ENCODE results near the gene ZNF587. TPM values are rescaled to one million over a fixed set of nuclear protein-coding genes. Genes with fewer than 3 reads are reported as not detected.
"Not testable (repeated sequence)": the region's sequence is repeated elsewhere in the genome, so short reads cannot be mapped to it uniquely, and the experiment has no call there.

ZNF587 gene
- total RNA-seq, 1 donor from 2014 or later, result 65.0 TPM

GRCh38 chr19:57850553-57851017 is 926 bp downstream of the ZNF587 start:
- Mint-ChIP-seq H3K27ac (ENCODE audit: unreplicated experiment) (peak overlapping the region; percentile 99), H3K4me3 (ENCODE audit: unreplicated experiment) (peak overlapping the region; percentile 98), H3K9me3 (ENCODE audit: unreplicated experiment) (peaks cover 16% of the 10 kb centered on the region), H3K36me3 (ENCODE audit: unreplicated experiment) (peaks cover 9% of the 10 kb centered on the region), H3K4me1 (ENCODE audit: low read depth, unreplicated experiment) (peaks cover 13% of the 10 kb centered on the region), H3K27me3 (ENCODE audit: unreplicated experiment) (peaks cover 8% of the 10 kb centered on the region)
- TF ChIP-seq CTCF (IDR thresholded peaks at IDR 0.05; ENCODE audit: partially characterized antibody, unreplicated experiment), result no peak
- DNase-seq, result peak; percentile 35

GRCh38 chr19:57851812-57852603 is 2.3 kb downstream of the ZNF587 start:
- not testable (repeated sequence) for H3K27me3 Mint-ChIP-seq (ENCODE audit: unreplicated experiment); DNase-seq; H3K36me3 Mint-ChIP-seq (ENCODE audit: unreplicated experiment)
- H3K4me1 Mint-ChIP-seq (ENCODE audit: low read depth, unreplicated experiment), result peaks cover 13% of the 10 kb centered on the region
- peak overlapping the region; percentile 98 for H3K4me3 Mint-ChIP-seq (ENCODE audit: unreplicated experiment)
- H3K27ac Mint-ChIP-seq (ENCODE audit: unreplicated experiment), result peak overlapping the region; percentile 99
- peaks cover 16% of the 10 kb centered on the region for H3K9me3 Mint-ChIP-seq (ENCODE audit: unreplicated experiment)

- not testable (repeated sequence) for H3K36me3 Mint-ChIP-seq (ENCODE audit: unreplicated experiment); H3K27me3 Mint-ChIP-seq (ENCODE audit: unreplicated experiment); H3K27ac Mint-ChIP-seq (ENCODE audit: unreplicated experiment); H3K4me3 Mint-ChIP-seq (ENCODE audit: unreplicated experiment); DNase-seq
- H3K9me3 Mint-ChIP-seq (ENCODE audit: unreplicated experiment), result peaks cover 14% of the 10 kb centered on the region
- H3K4me1 Mint-ChIP-seq (ENCODE audit: low read depth, unreplicated experiment), result peaks cover 13% of the 10 kb centered on the region
Measured at GRCh38 chr19:57854117-57854516, 4.5 kb downstream of the ZNF587 start.

GRCh38 chr19:57862351-57862750 is 12.7 kb downstream of the ZNF587 start:
- H3K27me3 Mint-ChIP-seq (ENCODE audit: unreplicated experiment); H3K36me3 Mint-ChIP-seq (ENCODE audit: unreplicated experiment); DNase-seq: not testable (repeated sequence)

GRCh38 chr19:57867868-57868492 is 18.3 kb downstream of the ZNF587 start:
- Mint-ChIP-seq H3K27me3 (ENCODE audit: unreplicated experiment) (peaks cover 2% of the 10 kb centered on the region), H3K9me3 (ENCODE audit: unreplicated experiment) (no peaks in the 10 kb centered on the region)

More at GRCh38 chr19:57862351-57862750, 12.7 kb downstream of the ZNF587 start:
- not testable (repeated sequence) for H3K4me3 Mint-ChIP-seq (ENCODE audit: unreplicated experiment); H3K27ac Mint-ChIP-seq (ENCODE audit: unreplicated experiment); H3K4me1 Mint-ChIP-seq (ENCODE audit: low read depth, unreplicated experiment); H3K9me3 Mint-ChIP-seq (ENCODE audit: unreplicated experiment)

GRCh38 chr19:57869655-57870054 is 20.0 kb downstream of the ZNF587 start:
- DNase-seq; H3K27me3 Mint-ChIP-seq (ENCODE audit: unreplicated experiment); H3K4me3 Mint-ChIP-seq (ENCODE audit: unreplicated experiment); H3K27ac Mint-ChIP-seq (ENCODE audit: unreplicated experiment); H3K4me1 Mint-ChIP-seq (ENCODE audit: low read depth, unreplicated experiment): not testable (repeated sequence)
- Mint-ChIP-seq H3K36me3 (ENCODE audit: unreplicated experiment) (peaks cover 21% of the 10 kb centered on the region), H3K9me3 (ENCODE audit: unreplicated experiment) (peaks cover 12% of the 10 kb centered on the region)

More at GRCh38 chr19:57867868-57868492, 18.3 kb downstream of the ZNF587 start:
- peaks cover 5% of the 10 kb centered on the region for H3K36me3 Mint-ChIP-seq (ENCODE audit: unreplicated experiment)
- TF ChIP-seq CTCF (IDR thresholded peaks at IDR 0.05; ENCODE audit: partially characterized antibody, unreplicated experiment), result no peak
- no peak for DNase-seq
- H3K27ac Mint-ChIP-seq (ENCODE audit: unreplicated experiment), result no peak overlapping the region
- no peak overlapping the region for H3K4me3 Mint-ChIP-seq (ENCODE audit: unreplicated experiment)
- H3K4me1 Mint-ChIP-seq (ENCODE audit: low read depth, unreplicated experiment), result no peaks in the 10 kb centered on the region

GRCh38 chr19:57870225-57870624 is 20.6 kb downstream of the ZNF587 start:
- Mint-ChIP-seq H3K27me3 (ENCODE audit: unreplicated experiment) (peaks cover 2% of the 10 kb centered on the region), H3K36me3 (ENCODE audit: unreplicated experiment) (peaks cover 23% of the 10 kb centered on the region)

More at GRCh38 chr19:57870225-57870624, 20.6 kb downstream of the ZNF587 start:
- no peak overlapping the region for H3K4me3 Mint-ChIP-seq (ENCODE audit: unreplicated experiment)
- DNase-seq, result no peak
- H3K27ac Mint-ChIP-seq (ENCODE audit: unreplicated experiment), result no peak overlapping the region
- H3K9me3 Mint-ChIP-seq (ENCODE audit: unreplicated experiment), result peaks cover 13% of the 10 kb centered on the region
- no peaks in the 10 kb centered on the region for H3K4me1 Mint-ChIP-seq (ENCODE audit: low read depth, unreplicated experiment)
- TF ChIP-seq CTCF (IDR thresholded peaks at IDR 0.05; ENCODE audit: partially characterized antibody, unreplicated experiment), result no peak
